Measurements from ENCODE around the gene ZFP36.
A peak's percentile ranks its signal among the peaks of the same experiment; 100 is the strongest.

The ZFP36 gene, protein sequence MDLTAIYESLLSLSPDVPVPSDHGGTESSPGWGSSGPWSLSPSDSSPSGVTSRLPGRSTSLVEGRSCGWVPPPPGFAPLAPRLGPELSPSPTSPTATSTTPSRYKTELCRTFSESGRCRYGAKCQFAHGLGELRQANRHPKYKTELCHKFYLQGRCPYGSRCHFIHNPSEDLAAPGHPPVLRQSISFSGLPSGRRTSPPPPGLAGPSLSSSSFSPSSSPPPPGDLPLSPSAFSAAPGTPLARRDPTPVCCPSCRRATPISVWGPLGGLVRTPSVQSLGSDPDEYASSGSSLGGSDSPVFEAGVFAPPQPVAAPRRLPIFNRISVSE

DNA sequence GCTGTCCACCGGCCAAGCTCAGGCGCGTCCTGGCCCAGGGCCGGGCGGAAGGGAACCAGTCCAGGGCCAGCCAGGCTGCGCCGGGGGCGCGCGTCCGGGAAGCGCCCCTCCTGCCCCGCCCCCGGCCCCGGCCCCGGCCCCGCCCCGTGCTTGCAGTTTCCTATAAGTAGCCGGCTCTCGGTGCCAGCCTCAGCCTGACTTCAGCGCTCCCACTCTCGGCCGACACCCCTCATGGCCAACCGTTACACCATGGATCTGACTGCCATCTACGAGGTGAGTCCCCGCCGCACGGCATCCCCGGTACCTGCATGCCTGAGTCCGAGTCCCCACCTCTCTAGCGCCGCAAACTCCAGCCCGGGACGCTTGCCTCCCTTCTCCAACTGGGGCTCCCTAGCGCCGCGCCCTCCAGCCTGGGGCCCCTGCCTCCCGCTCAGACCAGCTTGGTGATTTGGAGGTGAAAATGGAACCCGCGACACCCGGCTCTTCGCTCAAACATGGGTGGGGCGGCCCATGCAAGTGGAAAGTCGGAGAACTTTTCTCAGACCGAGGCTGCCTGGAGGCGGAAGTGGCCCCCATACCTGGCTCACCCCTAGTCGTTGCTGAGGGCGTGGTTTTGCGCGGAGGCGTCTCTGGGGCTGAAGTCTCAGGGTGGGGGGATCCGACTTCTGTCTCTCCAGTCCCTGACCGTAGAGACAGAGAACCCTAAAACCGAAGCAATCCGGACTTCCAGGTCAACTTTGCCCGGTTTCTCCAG, at the start of gene ZFP36:
ZFP36 (plus strand) TSS at position 192 of the 754 bp plus-strand sequence; CDS start at position 250, 58 bp downstream.
- peak within 1 kb of the TSS; percentile 82 for H3K4me3 ChIP-seq (ENCODE audit: insufficient read length, low read depth)
- peaks cover 16% of the 10 kb centered on the region for H3K4me1 ChIP-seq (ENCODE audit: insufficient read depth, insufficient read length)
- TF ChIP-seq ZNF274 (IDR thresholded peaks at IDR 0.05; ENCODE audit: low read depth, low read length) = no peak
- TF ChIP-seq YY1 (IDR thresholded peaks at IDR 0.05; ENCODE audit: insufficient read depth, insufficient read length) = no peak
- no peak for TF ChIP-seq SUZ12 (IDR thresholded peaks at IDR 0.05; ENCODE audit: extremely low read depth, insufficient read depth, insufficient read length)
- peaks cover 10% of the 10 kb centered on the region for H3K36me3 ChIP-seq (ENCODE audit: insufficient read depth, insufficient read length, low read length)
- peak within 1 kb of the TSS; percentile 87 for H3K9ac ChIP-seq (ENCODE audit: insufficient read length, low read depth)
- no peak for DNase-seq (ENCODE audit: low read depth, low spot score)
- no peaks in the 10 kb centered on the region for H3K27me3 ChIP-seq (ENCODE audit: insufficient read depth, insufficient read length)
- no peaks in the 10 kb centered on the region for H3K9me3 ChIP-seq (ENCODE audit: insufficient read depth, low read length)

DNA sequence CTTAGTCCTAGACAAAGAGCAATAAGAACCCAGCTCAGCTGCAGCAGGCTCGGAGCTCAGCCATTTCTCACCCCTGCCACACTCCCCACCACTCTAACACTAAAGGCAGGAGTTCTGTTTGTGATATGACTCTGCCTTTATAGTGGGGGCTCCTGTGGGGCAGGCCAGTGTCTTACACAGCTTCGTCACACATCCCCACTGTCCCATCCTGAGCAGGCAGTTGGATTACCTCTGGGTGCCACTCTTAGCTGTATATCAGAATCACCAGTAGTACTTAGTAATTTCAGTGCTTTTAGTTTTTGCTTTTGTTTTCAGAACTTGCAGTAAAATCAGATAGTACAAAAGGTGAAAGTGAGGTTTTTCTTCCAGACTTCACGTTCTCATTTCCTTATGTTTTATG, 47.6 kb upstream of the ZFP36 start:
- Histone ChIP-seq H3K27me3 (ENCODE audit: insufficient read depth, insufficient read length) (no peaks in the 10 kb centered on the region), H3K36me3 (ENCODE audit: insufficient read depth, insufficient read length, low read length) (peaks cover 91% of the 10 kb centered on the region), H3K4me3 (ENCODE audit: insufficient read length, low read depth) (no peak overlapping the region), H3K9me3 (ENCODE audit: insufficient read depth, low read length) (no peaks in the 10 kb centered on the region), H3K9ac (ENCODE audit: insufficient read length, low read depth) (no peak overlapping the region), H3K4me1 (ENCODE audit: insufficient read depth, insufficient read length) (no peaks in the 10 kb centered on the region)
- no peak for DNase-seq (ENCODE audit: low read depth, low spot score)
- no peak for TF ChIP-seq YY1 (IDR thresholded peaks at IDR 0.05; ENCODE audit: insufficient read depth, insufficient read length)
- TF ChIP-seq SUZ12 (IDR thresholded peaks at IDR 0.05; ENCODE audit: extremely low read depth, insufficient read depth, insufficient read length) = no peak
- TF ChIP-seq ZNF274 (IDR thresholded peaks at IDR 0.05; ENCODE audit: low read depth, low read length) = no peak

DNA sequence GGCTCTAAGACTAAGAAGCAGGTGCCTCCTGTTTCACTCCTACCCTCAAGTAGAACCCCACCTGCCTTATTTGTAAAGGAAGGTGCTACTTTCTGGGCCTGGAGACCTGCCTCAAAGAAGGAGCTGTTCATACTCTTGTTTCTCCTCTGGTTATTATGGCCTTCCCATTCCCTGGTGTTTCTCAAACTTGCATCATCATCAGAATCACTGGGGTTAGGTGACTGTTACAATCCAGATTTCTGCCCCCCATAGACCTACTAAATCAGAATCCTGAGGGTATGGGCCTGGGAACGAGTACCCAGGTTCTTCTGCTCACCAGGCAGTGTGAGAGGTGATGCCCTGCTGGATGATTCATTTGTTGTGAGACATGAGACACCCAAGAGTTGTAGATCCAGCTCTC, 46.0 kb upstream of the ZFP36 start:
- TF ChIP-seq SUZ12 (IDR thresholded peaks at IDR 0.05; ENCODE audit: extremely low read depth, insufficient read depth, insufficient read length) = no peak
- no peak for TF ChIP-seq ZNF274 (IDR thresholded peaks at IDR 0.05; ENCODE audit: low read depth, low read length)
- no peak for TF ChIP-seq YY1 (IDR thresholded peaks at IDR 0.05; ENCODE audit: insufficient read depth, insufficient read length)
- no peak for DNase-seq (ENCODE audit: low read depth, low spot score)
- Histone ChIP-seq H3K4me1 (ENCODE audit: insufficient read depth, insufficient read length) (no peaks in the 10 kb centered on the region), H3K9me3 (ENCODE audit: insufficient read depth, low read length) (no peaks in the 10 kb centered on the region), H3K4me3 (ENCODE audit: insufficient read length, low read depth) (no peak overlapping the region), H3K36me3 (ENCODE audit: insufficient read depth, insufficient read length, low read length) (peaks cover 87% of the 10 kb centered on the region), H3K27me3 (ENCODE audit: insufficient read depth, insufficient read length) (no peaks in the 10 kb centered on the region), H3K9ac (ENCODE audit: insufficient read length, low read depth) (no peak overlapping the region)

- no peak overlapping the region for H3K9ac ChIP-seq (ENCODE audit: insufficient read length, low read depth)
- DNase-seq (ENCODE audit: low read depth, low spot score) = no peak
- peaks cover 80% of the 10 kb centered on the region for H3K36me3 ChIP-seq (ENCODE audit: insufficient read depth, insufficient read length, low read length)
Measured at GRCh38 chr19:39362682-39363657, 43.7 kb upstream of the ZFP36 start.

DNA sequence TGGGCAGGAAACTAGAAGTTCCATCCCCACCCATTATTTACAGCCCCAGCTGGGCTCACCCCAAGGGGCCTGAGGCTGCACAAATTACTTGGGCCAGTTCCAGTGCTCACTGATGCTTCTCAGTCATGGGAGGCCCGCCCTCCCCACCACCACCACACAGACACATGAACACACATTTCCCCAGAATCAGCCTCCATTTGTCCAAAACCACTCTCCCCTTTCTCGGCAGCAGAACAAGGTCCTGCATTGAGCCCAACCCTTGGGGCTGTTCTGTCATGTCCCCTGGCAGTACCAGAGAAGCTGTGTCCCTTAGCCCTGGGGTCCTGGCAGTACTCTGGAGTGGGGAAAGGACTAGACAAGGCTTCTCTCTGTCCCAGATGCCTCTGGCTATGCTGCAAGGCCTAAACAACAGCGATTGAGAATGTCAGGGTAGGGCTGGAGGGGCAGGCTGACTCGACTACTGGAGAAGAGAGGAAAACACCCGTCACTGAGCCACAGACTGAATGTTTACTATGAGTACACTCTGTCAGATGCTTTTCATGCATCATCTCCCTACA, 42.7 kb upstream of the ZFP36 start:
- Histone ChIP-seq H3K27me3 (ENCODE audit: insufficient read depth, insufficient read length) (no peaks in the 10 kb centered on the region), H3K9me3 (ENCODE audit: insufficient read depth, low read length) (no peaks in the 10 kb centered on the region), H3K4me3 (ENCODE audit: insufficient read length, low read depth) (no peak overlapping the region), H3K4me1 (ENCODE audit: insufficient read depth, insufficient read length) (no peaks in the 10 kb centered on the region), H3K9ac (ENCODE audit: insufficient read length, low read depth) (no peak overlapping the region), H3K36me3 (ENCODE audit: insufficient read depth, insufficient read length, low read length) (peaks cover 80% of the 10 kb centered on the region)
- TF ChIP-seq SUZ12 (IDR thresholded peaks at IDR 0.05; ENCODE audit: extremely low read depth, insufficient read depth, insufficient read length) = no peak
- TF ChIP-seq ZNF274 (IDR thresholded peaks at IDR 0.05; ENCODE audit: low read depth, low read length) = no peak
- no peak for TF ChIP-seq YY1 (IDR thresholded peaks at IDR 0.05; ENCODE audit: insufficient read depth, insufficient read length)
- DNase-seq (ENCODE audit: low read depth, low spot score) = no peak

More at GRCh38 chr19:39362682-39363657, 43.7 kb upstream of the ZFP36 start:
- no peaks in the 10 kb centered on the region for H3K4me1 ChIP-seq (ENCODE audit: insufficient read depth, insufficient read length)
- no peaks in the 10 kb centered on the region for H3K9me3 ChIP-seq (ENCODE audit: insufficient read depth, low read length)
- H3K4me3 ChIP-seq (ENCODE audit: insufficient read length, low read depth) = no peak overlapping the region
- H3K27me3 ChIP-seq (ENCODE audit: insufficient read depth, insufficient read length) = no peaks in the 10 kb centered on the region
- TF ChIP-seq YY1 (IDR thresholded peaks at IDR 0.05; ENCODE audit: insufficient read depth, insufficient read length) (no peak), ZNF274 (IDR thresholded peaks at IDR 0.05; ENCODE audit: low read depth, low read length) (no peak), SUZ12 (IDR thresholded peaks at IDR 0.05; ENCODE audit: extremely low read depth, insufficient read depth, insufficient read length) (no peak)

GRCh38 chr19:39365531-39365930, 41.1 kb upstream of the ZFP36 start:
- no peak for DNase-seq (ENCODE audit: low read depth, low spot score)
- no peaks in the 10 kb centered on the region for H3K27me3 ChIP-seq (ENCODE audit: insufficient read depth, insufficient read length)
- H3K9me3 ChIP-seq (ENCODE audit: insufficient read depth, low read length) = no peaks in the 10 kb centered on the region
- TF ChIP-seq ZNF274 (IDR thresholded peaks at IDR 0.05; ENCODE audit: low read depth, low read length) = no peak
- no peak for TF ChIP-seq SUZ12 (IDR thresholded peaks at IDR 0.05; ENCODE audit: extremely low read depth, insufficient read depth, insufficient read length)
- TF ChIP-seq YY1 (IDR thresholded peaks at IDR 0.05; ENCODE audit: insufficient read depth, insufficient read length) = no peak
- peaks cover 81% of the 10 kb centered on the region for H3K36me3 ChIP-seq (ENCODE audit: insufficient read depth, insufficient read length, low read length)
- H3K4me1 ChIP-seq (ENCODE audit: insufficient read depth, insufficient read length) = no peaks in the 10 kb centered on the region
- H3K9ac ChIP-seq (ENCODE audit: insufficient read length, low read depth) = no peak overlapping the region
- no peak overlapping the region for H3K4me3 ChIP-seq (ENCODE audit: insufficient read length, low read depth)
